Left lobe of liver (tissue), 2 donors: ENCODE data around the gene ZNF423. TPM values are rescaled to one million over a fixed set of nuclear protein-coding genes. Genes with fewer than 3 reads are reported as not detected.
"Not testable (repeated sequence)": the region's sequence is repeated elsewhere in the genome, so short reads cannot be mapped to it uniquely, and the experiment has no call there.

ENCODE experiments used
- ATAC-seq: fragments of 200-7000 bp; cut with Tn5 transposase; one replicate; pipeline ENCODE4 v1.9.1; 2020; ENCODE audit warnings: mild to moderate bottlenecking, moderate library complexity
- DNase-seq: peaks from one replicate; pipeline ENCODE4 v3.0.0-alpha.2; 2020; ENCODE audit warnings: low spot score
- total RNA-seq: library from RNA; stranded (reverse); gene quantifications from one replicate; pipeline ENCODE4 v1.2.1, GENCODE V29; 2021
- donor health status: DM: no; HTN: no; CAD: no; lungs with moderate emphysema.
- donor health status: DM: no; HTN: yes; CAD: no.

The ZNF423 gene
- total RNA-seq, 1 donor from 2014 or later = 2.0 TPM

DNA sequence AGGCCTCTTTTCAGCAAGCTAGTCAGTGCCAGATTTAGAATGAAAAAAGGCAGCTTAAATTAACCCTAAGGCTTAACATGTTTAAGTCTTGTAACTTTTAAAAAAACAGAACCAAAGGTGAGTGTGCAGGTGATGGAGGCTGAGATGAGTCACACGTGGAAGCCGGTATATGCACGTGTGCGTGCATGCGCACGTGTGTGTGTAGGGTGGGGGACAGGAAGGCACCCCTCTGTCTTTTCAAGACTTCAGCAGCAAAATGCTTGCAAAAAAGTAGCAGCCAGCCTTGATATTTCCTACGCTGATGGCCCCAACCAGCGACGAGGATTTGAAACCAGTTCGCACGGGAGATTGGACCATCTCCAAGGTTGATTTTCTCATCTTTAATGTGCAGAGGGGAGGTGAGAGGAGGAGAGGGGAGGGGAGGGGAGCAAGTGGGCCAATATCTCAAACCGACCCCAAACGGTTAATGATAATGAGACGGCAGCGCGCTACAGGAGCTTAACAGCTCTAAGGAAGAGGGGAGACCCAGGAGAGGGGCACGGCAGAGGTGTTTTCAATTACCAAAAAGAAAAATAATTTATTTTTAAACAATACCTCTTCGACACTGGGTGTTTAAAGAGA lies 154.7 kb downstream of the ZNF423 start:
- no peak for ATAC-seq
- DNase-seq = no peak

DNA sequence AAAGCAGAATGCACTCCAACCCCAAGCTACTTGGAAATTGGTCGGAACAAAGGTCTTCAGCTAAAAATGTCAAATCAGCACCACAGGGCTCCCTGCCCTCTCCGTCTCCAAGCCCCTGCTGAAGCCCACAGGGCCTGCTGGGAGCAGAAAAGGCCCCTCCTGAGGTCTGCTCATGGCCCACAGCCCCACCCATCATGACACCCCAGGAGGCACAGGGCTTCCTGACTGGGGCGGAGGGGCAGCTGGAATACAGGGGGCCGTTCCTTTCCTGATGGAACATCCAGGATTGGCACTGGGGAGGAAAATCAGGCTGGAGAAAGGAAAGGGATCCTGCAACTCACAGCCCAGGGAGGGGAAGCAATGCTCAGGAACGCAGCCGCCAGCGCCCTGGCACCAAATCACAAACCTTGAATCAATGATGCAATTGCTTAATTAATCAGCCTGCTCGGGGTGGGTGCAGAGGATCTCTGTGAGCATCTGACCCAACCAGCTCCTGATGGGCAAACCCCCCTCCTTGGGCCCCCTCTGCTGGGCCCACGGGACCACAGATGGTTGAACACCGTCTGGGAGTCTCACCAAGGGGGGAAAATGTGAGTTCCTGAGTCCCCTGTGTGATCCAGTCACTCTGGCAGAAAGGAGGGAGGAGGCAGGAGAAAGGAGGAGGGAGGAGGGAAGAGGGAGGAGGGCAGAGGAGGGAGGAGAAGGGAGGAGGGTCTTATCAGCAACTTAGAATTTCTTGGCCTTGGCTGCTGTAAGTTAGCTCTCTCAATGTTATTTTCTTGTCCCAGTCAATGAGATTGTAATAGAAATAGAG lies 155.5 kb downstream of the ZNF423 start:
- DNase-seq = no peak
- ATAC-seq = no peak

DNA sequence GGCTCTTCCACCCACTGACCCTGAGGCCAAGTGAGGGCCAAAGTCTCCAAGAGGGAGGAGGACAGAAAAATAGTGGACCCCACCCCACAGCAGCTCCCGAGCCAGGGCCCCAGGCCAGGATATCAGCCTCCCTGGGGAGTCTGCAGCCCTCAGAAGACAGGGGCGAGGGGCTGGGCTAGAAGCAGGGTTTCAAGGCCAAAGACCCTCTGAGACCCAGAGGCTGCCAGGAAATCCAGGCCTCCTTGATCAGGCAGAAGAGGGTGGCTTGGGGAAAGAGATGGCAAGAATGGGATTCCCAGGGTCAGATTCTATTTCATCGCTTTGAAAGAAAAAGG lies 156.1 kb downstream of the ZNF423 start:
- no peak for ATAC-seq
- DNase-seq = no peak

DNA sequence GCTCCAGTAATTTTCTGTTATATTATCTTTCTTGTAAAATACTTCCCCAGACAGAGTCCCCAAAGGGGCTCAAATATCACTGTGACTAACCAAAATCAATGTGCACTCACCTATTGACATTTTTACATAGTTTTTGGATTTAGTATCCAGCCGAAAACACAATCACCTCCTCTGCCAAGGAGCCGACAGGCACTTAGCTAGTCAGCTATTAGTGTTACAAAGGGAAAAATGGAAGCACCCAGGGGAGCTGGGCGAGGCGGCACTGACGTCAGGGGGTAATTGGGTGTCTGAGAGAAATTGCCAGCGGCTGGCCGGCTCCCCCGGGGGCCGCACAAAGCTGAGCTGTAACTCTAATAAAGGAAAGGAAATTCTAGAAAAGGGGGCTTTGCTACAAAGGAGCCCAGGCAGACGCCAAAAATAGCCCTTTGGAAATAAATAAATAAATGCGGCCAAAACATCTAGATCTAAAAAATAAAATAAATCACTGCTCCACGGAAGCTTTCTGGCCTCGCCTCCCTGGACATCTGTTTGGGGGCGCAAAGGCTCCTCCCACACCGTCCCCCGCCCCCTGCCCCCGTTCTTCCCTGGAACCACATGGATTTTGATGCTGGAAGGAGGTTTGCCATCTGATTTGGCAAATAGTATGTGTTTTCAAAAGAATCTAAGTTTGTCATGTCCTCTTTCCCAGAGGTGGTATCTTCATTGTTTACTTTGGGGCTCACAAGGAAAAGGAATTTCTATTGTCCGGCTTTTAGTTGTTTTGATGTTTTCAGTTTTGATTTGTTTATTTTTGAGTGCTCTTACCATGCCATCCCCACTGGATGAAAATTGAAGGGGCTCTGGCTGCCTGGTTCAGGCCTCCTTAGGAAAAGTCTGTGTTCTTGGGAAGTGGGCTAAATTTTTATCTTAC lies 156.7 kb downstream of the ZNF423 start:
- no peak for ATAC-seq
- no peak for DNase-seq

DNA sequence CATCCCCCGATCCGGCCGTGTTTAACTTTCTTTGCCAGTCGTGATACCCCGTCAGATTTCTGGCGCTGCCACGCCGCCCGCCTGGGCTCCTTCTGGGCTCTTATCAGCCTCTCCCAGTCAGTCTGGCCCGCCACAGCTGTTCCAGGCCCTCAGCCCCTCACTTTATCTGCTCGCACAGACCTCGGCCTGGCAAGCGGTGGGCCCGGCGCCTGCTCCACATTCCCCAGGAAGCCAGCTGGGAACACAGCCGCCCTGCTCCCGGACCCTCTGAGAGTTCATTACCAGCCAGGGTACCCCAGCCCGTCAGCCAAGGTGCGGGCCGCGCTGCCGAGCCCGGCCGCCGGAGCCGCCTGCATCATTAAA lies 157.5 kb downstream of the ZNF423 start:
- no peak for DNase-seq

DNA sequence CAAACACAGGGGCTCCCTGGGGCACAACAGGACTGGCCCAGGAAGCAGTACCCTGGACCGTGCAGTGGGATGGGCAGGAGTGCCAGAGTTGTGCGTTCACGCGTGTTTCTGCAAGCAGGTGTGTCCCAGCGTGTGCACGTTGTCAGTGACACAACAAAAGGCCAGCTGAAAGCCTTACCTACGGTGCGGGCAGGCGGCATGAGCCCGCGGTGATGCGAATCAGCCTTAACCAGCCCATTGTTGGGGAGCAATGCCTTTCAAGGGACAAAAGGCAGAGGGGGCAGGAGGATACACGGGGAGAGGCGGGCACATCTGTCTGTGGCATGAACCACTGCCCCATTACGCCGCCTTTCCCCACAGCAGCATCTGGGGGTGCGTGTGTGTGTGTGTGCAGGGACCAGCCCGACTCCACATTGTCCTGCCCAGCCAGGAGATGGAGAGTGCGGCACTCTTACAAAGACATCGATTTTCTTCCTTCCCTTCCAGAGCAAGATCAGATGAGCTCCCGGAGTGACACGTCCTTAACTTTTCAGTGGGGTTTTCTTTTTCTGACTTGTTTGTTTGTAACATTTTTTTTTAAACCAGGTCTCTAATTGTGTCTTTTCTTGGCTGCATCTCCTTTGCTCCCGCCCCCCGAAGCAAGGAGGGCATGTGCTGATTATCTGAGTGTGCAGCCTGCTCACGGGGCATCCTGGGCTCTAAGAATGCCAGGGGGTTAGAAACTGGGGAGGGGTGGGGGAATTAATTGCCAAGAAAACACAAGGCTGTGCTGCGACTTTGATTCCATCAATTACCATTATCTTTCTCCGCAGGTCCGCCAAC lies 158.1 kb downstream of the ZNF423 start:
- DNase-seq = no peak
- ATAC-seq = no peak

More for the DNA sequence above, 157.5 kb downstream of the ZNF423 start:
- ATAC-seq = no peak

DNA sequence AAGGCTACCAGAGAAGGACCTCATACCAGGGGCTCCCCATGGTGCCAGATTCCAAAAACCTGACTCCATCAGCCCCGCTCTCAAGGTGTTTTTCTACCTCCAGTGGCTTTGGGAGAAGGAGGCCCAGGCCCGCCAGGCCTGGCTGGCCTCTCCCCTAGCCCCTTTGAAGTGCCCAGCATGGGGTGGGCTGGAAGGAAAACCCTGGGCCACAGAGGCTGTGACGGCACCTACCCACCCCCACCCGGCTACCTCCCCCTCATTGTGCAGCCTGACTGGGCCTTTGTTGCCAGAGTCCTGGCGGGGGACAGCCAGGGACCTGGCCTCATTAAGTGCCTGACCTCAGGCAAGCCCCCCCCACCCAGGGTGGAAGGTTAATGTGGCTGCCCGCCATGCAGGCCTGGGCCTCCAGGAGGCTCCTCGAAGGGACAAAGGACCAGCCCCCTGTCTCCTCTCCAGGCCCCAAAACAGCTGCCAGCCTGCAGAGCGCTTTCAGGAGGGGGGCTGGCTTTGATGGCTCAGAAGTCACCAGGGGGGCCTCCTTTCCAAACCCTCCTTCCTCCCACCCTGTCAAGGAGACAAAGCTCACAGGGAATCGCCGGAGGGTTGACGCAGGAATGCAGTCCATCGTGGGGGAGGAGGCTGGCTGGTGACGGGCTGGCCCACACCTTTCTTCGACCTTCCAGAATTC lies 159.4 kb downstream of the ZNF423 start:
- DNase-seq (no peak), ATAC-seq (no peak)

DNA sequence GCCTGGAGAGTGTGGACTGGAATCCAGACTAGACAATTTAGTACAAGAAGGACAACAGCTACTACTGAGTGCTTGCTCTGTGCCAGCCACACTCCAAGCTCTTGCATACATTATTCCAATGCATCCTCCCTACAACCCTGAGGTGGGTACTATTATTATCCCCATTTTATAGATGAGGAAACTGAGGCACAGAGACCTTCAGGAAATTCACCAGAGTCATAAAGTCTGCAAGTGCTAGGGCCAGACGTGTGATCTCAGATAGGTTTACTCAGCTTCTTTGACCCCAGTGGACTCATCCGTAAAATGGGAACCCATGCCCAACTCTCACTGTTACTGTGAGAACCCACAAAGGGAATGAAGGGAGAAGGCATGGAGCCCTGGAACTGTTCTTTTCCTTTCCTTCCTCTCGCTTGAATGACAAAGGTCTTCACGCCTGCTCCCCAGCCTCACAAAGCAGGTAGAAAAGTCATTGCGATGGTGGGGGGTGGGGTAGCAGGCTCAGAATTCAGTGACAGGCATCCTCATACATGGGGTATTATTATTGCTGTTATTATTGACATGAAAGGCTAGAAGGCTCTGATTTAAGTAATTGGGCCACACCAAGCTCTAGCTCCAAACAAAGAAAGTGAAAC lies 160.0 kb downstream of the ZNF423 start:
- DNase-seq (no peak), ATAC-seq (no peak)

DNA sequence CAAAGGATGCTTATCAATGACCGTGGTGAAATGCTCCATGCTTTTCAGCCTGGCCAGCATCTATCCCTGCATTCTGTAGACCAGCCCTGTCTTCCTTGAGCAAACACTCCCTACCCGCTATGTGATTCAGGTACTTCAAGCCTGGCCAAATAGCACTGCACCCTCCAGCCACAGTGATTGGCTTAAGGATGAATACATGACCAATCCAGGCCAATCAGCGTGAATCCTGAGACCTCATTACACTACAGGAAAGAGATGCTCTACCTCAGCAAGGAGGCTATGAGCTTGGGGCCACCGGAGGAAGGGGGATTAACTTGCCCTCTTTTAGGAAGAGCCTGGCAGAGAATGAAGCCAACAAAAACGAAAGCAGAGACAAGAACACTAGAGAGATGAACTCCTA lies 162.5 kb downstream of the ZNF423 start:
- DNase-seq = no peak
- no peak for ATAC-seq

DNA sequence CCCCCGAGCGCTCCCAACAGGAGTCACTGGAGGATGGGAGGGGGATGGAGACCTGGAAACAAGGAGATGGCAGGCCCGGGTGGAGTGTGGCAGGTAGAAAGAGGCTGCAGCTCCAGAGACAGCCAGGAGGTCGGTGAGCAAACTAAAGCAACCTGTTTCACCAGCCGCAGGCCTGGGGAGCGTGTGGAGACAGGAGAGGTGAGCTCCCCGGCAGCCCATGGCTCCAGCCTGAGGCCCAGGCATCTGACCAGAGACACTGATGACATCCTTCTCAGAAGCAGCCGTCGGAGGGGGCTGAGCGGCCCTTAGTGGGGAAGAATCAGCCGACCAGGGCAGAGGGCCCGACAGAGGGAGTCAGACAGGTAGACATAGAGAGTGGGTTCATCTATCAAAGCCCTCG lies 165.1 kb downstream of the ZNF423 start:
- ATAC-seq (no peak), DNase-seq (no peak)

DNA sequence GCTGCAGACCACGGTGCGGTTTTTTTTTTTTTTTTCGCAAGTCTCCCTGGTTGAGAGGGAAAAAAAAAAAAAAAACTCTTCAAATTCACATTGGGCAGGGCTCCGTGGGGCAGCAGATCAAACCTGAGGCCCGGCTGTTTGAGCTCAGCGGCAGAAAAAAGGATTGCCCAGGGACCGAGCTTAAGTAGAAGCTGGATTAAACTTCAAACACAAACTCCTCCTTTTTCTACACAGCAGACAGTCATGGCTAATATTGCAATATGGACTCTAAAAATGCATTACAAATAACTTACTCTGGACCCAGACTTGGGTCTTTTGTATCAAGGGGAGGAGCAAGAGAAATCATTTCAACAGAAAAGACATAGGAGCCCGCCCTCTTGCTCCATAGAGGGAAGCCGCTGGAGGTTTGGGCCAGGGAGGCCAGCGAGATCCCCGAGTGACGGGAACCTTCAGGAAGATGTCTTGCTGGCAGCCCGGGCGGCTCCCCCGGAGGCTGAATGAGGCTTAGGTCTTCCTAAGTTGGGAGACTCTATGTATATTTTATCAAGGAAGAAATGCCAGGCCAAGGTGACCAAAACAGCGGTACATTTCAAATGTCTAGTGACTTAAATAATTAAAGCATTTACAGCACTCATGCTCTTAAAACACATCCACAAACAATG lies 167.7 kb downstream of the ZNF423 start:
- no peak for DNase-seq
- ATAC-seq = no peak

DNA sequence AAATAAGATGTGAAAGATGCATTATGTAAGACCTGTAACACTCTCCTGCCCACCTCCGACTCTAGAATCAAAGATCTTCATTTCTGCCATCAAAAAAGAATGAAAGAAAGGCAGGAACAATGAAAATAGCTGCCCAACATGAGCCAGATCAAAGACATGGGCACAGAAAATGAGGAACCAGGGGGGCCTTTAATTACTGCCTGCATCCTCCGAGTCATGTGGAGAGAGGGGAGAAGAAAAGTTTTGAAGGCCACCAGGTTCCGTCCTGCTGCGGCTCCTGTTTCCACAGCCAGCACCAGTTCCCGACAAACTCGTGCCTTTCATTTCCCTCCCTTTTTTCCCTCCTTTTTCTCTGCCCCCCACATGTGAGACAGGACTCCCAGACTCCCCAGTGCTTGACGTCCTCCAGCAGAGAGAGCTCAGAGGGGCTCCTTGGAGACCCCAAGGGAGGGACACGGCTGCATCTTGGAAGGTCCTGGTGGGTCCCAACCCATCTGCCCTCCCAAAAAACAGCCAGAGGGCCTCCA lies 168.4 kb downstream of the ZNF423 start:
- DNase-seq = no peak
- ATAC-seq = no peak

DNA sequence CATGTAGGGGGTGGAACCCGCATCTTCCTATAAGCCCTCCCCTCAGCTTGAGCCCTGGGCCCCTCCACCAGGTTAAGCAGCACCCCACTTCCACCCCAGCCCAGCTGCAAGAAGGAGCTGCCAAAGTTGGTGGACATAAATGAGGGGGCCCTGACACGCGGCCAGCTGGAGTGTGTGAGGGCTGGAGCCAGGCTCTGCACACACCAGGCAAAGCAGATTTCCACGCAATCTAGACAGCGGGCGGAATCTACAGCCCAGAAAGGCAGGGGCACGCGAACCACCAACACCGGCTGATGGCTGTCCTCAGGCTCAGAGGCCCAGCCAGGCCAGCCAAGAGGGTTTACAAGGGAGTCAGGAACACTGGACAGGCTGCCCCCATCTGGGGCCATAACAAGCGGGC lies 171.2 kb downstream of the ZNF423 start:
- ATAC-seq (no peak), DNase-seq (no peak)

DNA sequence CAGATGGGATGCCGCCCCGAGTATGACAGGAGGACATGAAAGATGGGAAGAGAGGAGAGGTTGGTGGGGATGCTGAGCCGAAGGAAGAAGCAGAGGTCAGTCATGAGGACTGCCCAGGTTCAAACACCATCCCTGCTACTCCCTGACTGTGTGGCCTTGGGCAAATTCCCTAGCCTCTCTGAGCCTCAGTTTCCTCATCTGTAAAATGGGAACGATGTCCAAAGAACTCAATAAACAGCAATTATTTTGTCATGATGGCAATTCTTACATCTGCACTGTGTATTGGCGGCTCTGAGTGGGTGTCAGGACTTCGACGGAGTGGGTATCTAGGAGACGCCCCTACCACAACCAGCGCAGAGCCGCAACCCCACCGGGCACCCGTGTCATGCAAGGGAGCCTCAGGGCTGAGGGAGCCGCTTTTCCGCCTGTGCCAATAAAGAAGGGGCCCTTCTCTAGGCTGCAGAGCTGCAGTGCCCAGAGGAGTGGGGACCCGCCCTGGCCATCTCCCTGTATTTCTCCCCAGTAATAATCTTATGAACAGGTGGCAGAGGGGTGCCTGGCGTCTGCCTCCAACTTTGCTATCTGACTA lies 173.2 kb downstream of the ZNF423 start:
- DNase-seq (no peak), ATAC-seq (no peak)

DNA sequence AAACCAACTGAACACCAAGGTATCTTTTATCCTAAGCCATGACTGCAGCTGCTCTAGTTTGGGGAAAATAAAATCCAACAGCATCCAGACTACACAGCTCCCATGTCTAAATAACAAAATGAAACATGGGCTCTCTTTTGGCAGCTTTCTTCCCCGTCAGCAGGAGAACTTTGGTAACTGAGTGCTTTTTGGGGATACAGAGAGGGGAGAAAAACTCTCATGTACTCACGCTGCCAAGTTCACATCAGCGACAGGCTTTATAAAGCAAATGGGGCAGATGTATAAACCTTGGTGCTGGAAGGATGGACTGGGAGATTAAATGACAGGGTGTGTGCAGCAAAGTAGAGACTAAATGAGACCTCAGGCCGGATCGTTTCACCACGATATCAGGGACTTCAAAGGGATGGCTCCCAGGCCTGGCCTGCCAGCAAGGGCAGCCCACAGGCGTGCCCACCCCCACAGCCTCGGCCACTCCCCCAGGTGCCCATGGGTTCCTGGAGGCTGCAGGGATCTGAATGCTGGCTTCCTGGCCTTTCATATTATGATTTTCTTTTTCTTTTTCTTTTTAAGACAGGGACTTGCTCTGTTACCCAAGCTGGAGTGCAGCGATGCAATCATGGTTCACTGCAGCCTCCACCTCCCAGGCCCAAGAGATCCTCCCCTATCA lies 174.6 kb downstream of the ZNF423 start:
- DNase-seq (no peak), ATAC-seq (no peak)

DNA sequence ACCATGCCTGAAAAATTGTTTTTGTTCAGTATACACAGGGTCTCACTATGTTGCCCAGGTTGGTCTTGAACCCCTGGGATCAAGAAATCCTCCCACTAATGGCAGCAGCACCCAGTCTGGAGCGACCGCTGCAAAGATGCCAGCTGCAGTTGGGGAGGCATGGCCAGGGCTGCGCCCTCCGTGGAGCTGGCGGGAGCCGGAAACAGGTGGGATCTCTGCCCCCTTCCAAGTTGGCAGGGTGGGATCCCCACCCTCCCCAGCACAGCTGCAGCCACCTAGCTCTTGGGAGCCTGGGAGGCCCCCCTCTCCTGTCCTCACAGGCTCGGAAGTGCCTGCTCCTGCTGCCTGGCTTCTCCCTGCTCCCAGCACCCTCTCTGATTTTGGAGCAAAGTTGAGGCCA lies 176.8 kb downstream of the ZNF423 start:
- DNase-seq = no peak
- ATAC-seq = no peak

DNA sequence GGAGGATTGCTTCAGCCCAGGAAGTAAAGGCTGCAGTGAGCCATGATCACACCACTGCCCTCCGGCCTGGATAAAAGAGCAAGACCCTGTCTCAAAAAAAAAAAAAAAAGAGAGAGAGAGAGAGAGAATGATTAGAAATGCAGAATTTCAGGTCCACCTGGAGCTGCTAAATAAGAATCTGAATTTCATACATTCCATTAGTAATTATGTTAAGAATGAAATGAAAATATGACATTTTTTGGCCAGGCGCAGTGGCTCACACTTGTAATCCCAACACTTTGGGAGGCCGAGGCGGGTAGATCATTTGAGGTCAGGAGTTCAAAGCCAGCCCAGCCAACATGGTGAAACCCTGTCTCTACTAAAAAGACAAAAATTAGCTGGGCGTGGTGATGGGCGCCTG lies 178.3 kb downstream of the ZNF423 start:
- DNase-seq, ATAC-seq: not testable (repeated sequence)

DNA sequence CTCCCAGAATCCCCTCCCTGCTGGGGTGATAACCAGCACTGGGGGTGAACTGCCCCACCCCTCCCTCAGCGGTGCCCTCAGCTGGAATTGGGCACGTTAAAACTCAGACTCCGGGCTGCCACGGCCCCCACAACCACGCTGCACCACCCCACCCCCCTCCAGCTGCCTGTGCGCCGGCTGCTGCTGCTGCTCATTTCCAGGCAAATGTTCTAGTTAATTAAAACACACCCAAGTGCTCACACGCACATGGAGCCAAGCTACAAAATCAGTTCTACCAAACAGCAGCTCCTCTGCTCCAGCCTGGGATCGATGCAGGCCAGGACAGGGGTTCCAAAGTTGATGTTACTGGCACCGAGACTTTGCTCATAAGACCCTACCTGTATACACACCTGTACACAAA lies 180.5 kb downstream of the ZNF423 start:
- ATAC-seq (no peak), DNase-seq (no peak)
